Activated naive CD4-positive, alpha-beta T cell treated with anti-CD3 and anti-CD28 coated beads for 36 hours (primary cell): ENCODE measurements around the gene ZNF593OS. TPM values are rescaled to one million over a fixed set of nuclear protein-coding genes. Genes with fewer than 3 reads are reported as not detected.

Source experiments
- CTCF ChIA-PET: fragments of 350-600 bp; sonication (Branson Sonifier 250); formaldehyde crosslinking; loops from one replicate; lab custom pipeline; 2021; ENCODE audit warnings: antibody characterized with exemption; lab: Charles Lee
- DNase-seq: peaks from one replicate; pipeline ENCODE4 v3.0.0-alpha.2; 2020
- H3K27ac Mint-ChIP-seq: one replicate; pipeline ENCODE4 v1.8.0; 2021; ENCODE audit warnings: mild to moderate bottlenecking, mixed read lengths
- H3K27me3 Mint-ChIP-seq: one replicate; pipeline ENCODE4 v1.8.0; 2021; ENCODE audit warnings: low read depth, mixed read lengths
- H3K36me3 Mint-ChIP-seq: one replicate; pipeline ENCODE4 v1.8.0; 2021; ENCODE audit warnings: low read depth, mixed read lengths
- H3K4me1 Mint-ChIP-seq: one replicate; pipeline ENCODE4 v1.8.0; 2021; ENCODE audit warnings: low read depth, mixed read lengths
- H3K4me3 Mint-ChIP-seq: one replicate; pipeline ENCODE4 v1.8.0; 2021; ENCODE audit warnings: mild to moderate bottlenecking, moderate library complexity, mixed read lengths
- H3K9me3 Mint-ChIP-seq: one replicate; pipeline ENCODE4 v1.8.0; 2021; ENCODE audit warnings: mixed read lengths
- intact Hi-C: fragments of 100-400 bp; cut with micrococcal nuclease; formaldehyde crosslinking; loops from one replicate; pipeline ENCODE4 v1.15.1; 2023
- total RNA-seq, 2 experiments: library from RNA; stranded (reverse); gene quantifications; one replicate each; pipeline ENCODE4 v1.2.3, GENCODE V29; 2021

ZNF593OS gene
- total RNA-seq = not detected

- Mint-ChIP-seq H3K4me3 (peak within 1 kb of the TSS; percentile 78), H3K27ac (no peak within 1 kb of the TSS), H3K36me3 (peaks cover 5% of the 10 kb centered on the region), H3K4me1 (peaks cover 8% of the 10 kb centered on the region), H3K27me3 (no peaks in the 10 kb centered on the region), H3K9me3 (no peaks in the 10 kb centered on the region)
- intact Hi-C loops = no loop called here
- DNase-seq = no peak
- CTCF ChIA-PET = interaction anchor here (0.6 to 1.8 kb wide), 7 partner anchors 8 to 301 kb away, joined by 3 to 5 read pairs (median 4); partner anchors contain the start of gene CEP85
Measured at GRCh38 chr1:26171084-26172072, at the start of gene ZNF593OS. Gene ZNF593OS (minus strand): TSS chr1:26171832. CDS start chr1:26171661, 171 bp downstream.

- Mint-ChIP-seq H3K9me3 (no peaks in the 10 kb centered on the region), H3K4me3 (no peak overlapping the region), H3K36me3 (no peaks in the 10 kb centered on the region), H3K27me3 (peaks cover 14% of the 10 kb centered on the region), H3K4me1 (peaks cover 14% of the 10 kb centered on the region), H3K27ac (no peak overlapping the region)
- intact Hi-C loops = no loop called here
- CTCF ChIA-PET = interaction anchor here (0.7 to 1.5 kb wide), 3 partner anchors 13 to 177 kb away, joined by 3 to 9 read pairs (median 5); partner anchors contain the start of gene CEP85
- DNase-seq = no peak
Measured at GRCh38 chr1:26221094-26221493, 49.5 kb upstream of the ZNF593OS start.

- H3K4me1 Mint-ChIP-seq = peaks cover 8% of the 10 kb centered on the region
- intact Hi-C loops = no loop called here
- H3K4me3 Mint-ChIP-seq = no peak overlapping the region
- peaks cover 8% of the 10 kb centered on the region for H3K27me3 Mint-ChIP-seq
- CTCF ChIA-PET = interaction anchor here (0.6 to 1.5 kb wide), 4 partner anchors 14 to 197 kb away, joined by 3 to 9 read pairs (median 4); partner anchors contain the start of genes CEP85 and ZNF593
- no peaks in the 10 kb centered on the region for H3K9me3 Mint-ChIP-seq
- no peak for DNase-seq
- H3K27ac Mint-ChIP-seq = no peak overlapping the region
- no peaks in the 10 kb centered on the region for H3K36me3 Mint-ChIP-seq
Measured at GRCh38 chr1:26220199-26220912, 48.7 kb upstream of the ZNF593OS start.

- Mint-ChIP-seq H3K27me3 (no peaks in the 10 kb centered on the region), H3K4me3 (no peak overlapping the region), H3K9me3 (no peaks in the 10 kb centered on the region), H3K36me3 (no peaks in the 10 kb centered on the region), H3K27ac (no peak overlapping the region), H3K4me1 (no peaks in the 10 kb centered on the region)
- no peak for DNase-seq
- CTCF ChIA-PET = no interaction called here
- intact Hi-C loops = no loop called here
Measured at GRCh38 chr1:26218906-26219494, 47.4 kb upstream of the ZNF593OS start.

- intact Hi-C loops = no loop called here
- CTCF ChIA-PET = interaction anchor here (1.7 kb wide), 1 partner anchor 17 kb away, joined by 4 read pairs; no protein-coding TSS in a partner anchor
Measured at GRCh38 chr1:26215246-26215645, 43.6 kb upstream of the ZNF593OS start.

GRCh38 chr1:26213335-26213905 is 41.8 kb upstream of the ZNF593OS start:
- intact Hi-C loops = no loop called here
- Mint-ChIP-seq H3K27ac (no peak overlapping the region), H3K4me1 (no peaks in the 10 kb centered on the region), H3K36me3 (no peaks in the 10 kb centered on the region), H3K4me3 (no peak overlapping the region), H3K9me3 (no peaks in the 10 kb centered on the region), H3K27me3 (no peaks in the 10 kb centered on the region)
- CTCF ChIA-PET = interaction anchor here (0.8 kb wide), 1 partner anchor 149 kb away, joined by 3 read pairs; no protein-coding TSS in a partner anchor
- no peak for DNase-seq

More at GRCh38 chr1:26215246-26215645, 43.6 kb upstream of the ZNF593OS start:
- Mint-ChIP-seq H3K27ac (no peak overlapping the region), H3K27me3 (no peaks in the 10 kb centered on the region), H3K36me3 (no peaks in the 10 kb centered on the region), H3K4me3 (no peak overlapping the region), H3K9me3 (no peaks in the 10 kb centered on the region), H3K4me1 (no peaks in the 10 kb centered on the region)
- no peak for DNase-seq

- Mint-ChIP-seq H3K9me3 (no peaks in the 10 kb centered on the region), H3K27ac (no peak overlapping the region), H3K27me3 (no peaks in the 10 kb centered on the region), H3K4me3 (no peak overlapping the region), H3K4me1 (no peaks in the 10 kb centered on the region), H3K36me3 (no peaks in the 10 kb centered on the region)
- intact Hi-C loops = no loop called here
- no peak for DNase-seq
- CTCF ChIA-PET = interaction anchor here (0.8 to 1.0 kb wide), 2 partner anchors 9 to 150 kb away, joined by 3 to 4 read pairs; no protein-coding TSS in a partner anchor
Measured at GRCh38 chr1:26212726-26213125, 41.1 kb upstream of the ZNF593OS start.

- Mint-ChIP-seq H3K27me3 (no peaks in the 10 kb centered on the region), H3K36me3 (no peaks in the 10 kb centered on the region), H3K9me3 (no peaks in the 10 kb centered on the region), H3K4me3 (no peak overlapping the region), H3K27ac (no peak overlapping the region), H3K4me1 (no peaks in the 10 kb centered on the region)
- no peak for DNase-seq
- intact Hi-C loops = no loop called here
- CTCF ChIA-PET = interaction anchor here (0.7 kb wide), 1 partner anchor 196 kb away, joined by 6 read pairs; no protein-coding TSS in a partner anchor
Measured at GRCh38 chr1:26210147-26210870, 38.7 kb upstream of the ZNF593OS start.

- no peaks in the 10 kb centered on the region for H3K36me3 Mint-ChIP-seq
- peaks cover 30% of the 10 kb centered on the region for H3K4me1 Mint-ChIP-seq
- H3K27me3 Mint-ChIP-seq = no peaks in the 10 kb centered on the region
- no peaks in the 10 kb centered on the region for H3K9me3 Mint-ChIP-seq
- intact Hi-C loops = no loop called here
- peak; percentile 22 for DNase-seq
- CTCF ChIA-PET = interaction anchor here (1.2 to 2.6 kb wide), 4 partner anchors 9 to 214 kb away, joined by 3 to 8 read pairs (median 6); partner anchors contain the start of gene CEP85
- H3K4me3 Mint-ChIP-seq = no peak overlapping the region
- no peak overlapping the region for H3K27ac Mint-ChIP-seq
Measured at GRCh38 chr1:26203642-26204318, 32.1 kb upstream of the ZNF593OS start.

- Mint-ChIP-seq H3K27me3 (no peaks in the 10 kb centered on the region), H3K4me3 (no peak overlapping the region), H3K36me3 (no peaks in the 10 kb centered on the region), H3K27ac (no peak overlapping the region), H3K9me3 (no peaks in the 10 kb centered on the region), H3K4me1 (peaks cover 30% of the 10 kb centered on the region)
- intact Hi-C loops = no loop called here
- CTCF ChIA-PET = interaction anchor here (0.5 kb wide), 1 partner anchor 231 kb away, joined by 7 read pairs; no protein-coding TSS in a partner anchor
- DNase-seq = no peak
Measured at GRCh38 chr1:26200413-26200812, 28.8 kb upstream of the ZNF593OS start.
